T-helper 9 cell (primary cell): ENCODE data around the gene FHIT.

ENCODE experiments used
- DNase-seq: peaks from one replicate; pipeline ENCODE4 v3.0.0-alpha.2; 2020

FHIT gene

DNA sequence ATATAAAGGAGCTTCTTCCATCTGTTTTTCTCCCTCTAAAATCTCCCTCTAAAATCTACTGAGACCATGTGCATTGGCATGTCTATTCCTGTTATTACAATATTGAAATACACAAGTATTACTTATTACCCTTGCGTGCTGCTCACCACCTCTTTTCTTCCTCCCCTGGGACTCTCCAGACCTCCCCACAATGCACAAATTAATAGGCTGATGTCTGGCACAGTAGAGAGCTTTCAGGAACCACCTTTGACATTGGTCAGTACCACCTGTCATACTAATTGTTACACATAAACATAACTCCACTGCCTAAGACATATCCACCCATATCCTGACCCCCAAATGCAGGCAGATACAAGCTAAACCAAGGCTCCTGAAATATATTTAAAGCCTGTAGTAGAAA is 722.6 kb downstream of the FHIT start:
- DNase-seq = no peak

DNA sequence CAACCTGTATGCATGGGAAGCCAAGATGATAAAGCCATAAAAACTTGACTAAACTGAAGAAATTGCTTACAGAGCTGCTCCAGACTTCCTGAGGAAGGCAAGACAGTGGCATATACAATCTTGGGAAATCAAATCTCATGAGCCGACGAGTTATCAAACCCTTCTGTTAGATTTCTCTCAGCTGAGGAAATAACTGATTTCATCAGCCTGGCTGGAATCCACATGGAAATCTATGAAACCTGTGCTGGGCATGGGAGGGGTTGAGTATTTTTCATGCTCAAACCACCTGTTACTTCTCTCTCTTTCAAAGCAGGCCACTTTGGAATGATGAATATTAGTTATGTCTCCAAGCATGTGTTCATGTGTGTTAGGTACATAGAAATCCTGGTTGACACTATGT is 727.7 kb downstream of the FHIT start:
- DNase-seq = no peak

DNA sequence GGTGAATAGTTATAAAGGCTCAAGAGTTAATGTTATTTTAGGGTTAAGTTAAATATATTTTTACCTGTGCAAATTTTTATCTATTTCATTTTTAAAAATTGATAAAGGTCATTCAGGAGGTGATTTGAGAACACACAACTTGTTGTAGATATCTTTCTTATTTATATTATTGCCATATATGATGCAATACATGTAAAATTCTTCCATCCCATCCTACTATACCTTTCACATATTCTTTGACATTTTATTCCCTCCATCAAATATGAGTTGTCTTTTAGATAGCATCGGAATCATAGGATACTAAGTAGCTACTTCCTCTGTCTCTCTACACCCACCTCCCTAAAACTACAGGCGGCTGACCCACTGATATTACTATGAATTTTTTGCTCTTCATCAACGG is 734.1 kb downstream of the FHIT start:
- DNase-seq = no peak

DNA sequence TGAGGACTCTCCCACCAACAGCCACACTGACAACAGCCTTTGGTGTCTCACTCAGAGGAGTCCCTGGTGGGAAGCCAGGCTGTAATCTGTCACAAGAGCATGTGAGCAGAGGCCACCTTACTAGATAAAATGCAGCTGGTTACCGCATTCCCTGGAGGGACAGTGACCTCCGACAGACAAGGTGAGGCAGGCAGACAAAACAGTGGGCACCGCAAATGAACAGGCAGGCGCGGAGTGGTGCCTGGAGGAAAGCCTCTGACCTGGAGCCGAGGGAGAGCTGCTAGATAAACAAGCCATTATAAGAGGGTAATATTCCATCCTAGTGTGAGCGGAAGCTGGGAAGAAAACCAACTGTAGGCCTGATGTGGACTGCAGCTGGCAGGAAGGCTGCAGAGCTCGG is 736.4 kb downstream of the FHIT start:
- DNase-seq = no peak

DNA sequence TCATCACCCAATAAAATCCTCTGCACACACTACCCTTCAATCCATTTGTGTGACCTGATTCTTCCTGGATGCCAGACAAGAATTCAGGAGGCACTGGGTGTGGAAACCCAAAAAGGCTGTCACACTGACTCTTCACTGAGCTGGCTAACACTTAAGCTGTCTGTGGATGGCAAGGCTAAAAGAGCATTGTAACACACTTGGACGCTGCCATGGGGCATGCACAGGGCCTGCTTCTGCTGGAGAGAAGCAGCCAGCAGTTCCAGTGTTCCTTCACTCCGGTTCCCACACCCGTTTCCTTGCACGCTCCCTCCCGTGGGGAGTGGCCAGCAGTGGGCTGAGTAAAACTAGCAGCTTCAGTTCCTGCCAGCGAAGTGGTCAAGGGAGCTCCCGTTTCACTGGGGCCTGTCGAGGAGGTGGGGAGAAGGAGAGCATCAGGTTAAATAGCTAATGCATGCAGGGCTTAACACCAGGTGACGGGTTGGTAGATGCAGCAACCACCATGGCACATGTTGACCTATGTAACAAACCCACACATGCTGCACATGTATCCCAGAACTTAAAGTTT is 737.1 kb downstream of the FHIT start:
- DNase-seq = no peak

DNA sequence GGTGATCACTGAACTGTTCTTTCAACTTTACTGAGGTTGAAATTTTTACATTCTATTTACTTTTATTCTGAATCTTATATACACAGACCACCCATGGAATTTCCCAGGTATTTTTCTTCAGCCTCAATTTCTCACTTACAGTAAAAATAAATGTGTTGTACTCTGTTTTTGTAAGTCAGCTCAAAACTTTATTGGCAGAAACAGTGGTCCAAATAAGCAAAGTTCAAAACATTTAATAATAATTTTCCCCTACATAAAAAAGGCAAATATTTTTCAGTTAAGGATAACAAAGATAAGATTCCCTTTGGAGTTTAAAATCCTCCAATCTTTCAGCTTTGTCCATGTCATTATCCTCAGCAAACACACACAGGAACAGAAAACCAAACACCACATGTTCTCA is 738.0 kb downstream of the FHIT start:
- DNase-seq = no peak

DNA sequence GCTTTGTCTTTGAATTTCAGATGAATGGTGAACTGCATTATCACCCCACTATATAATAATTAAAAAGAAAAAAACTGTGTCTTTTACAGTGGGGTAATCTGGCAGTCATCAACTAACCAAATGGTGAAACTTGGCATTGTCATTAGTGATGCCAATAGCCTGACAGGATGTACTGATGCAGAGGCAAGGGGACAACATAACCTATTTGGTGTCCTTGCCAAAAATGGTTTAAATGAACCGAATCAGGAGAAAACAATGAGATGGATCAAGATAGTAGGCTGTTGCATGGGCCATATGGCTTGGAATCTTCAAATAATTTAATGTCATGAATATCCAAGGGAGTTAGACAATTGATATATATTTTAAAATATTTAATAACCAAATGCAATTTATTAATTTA is 738.7 kb downstream of the FHIT start:
- no peak for DNase-seq

DNA sequence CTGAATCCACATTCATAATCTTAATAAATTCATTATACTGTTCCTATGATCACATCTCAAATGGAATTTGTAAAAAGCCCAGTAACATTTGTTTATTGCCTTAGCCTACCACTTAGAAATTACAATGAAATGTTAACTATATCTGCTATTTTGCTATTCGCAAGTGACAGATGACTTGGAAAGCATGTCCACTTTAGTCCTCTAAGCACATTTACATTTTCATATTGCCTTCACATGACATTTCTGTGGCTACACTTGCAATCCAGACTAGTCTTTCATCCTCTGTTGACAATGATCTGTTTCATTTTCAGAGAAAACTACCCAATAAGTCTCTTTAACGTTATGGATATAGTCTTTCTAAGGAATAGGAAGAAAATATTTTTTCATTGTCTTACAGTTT is 741.8 kb downstream of the FHIT start:
- DNase-seq = no peak

DNA sequence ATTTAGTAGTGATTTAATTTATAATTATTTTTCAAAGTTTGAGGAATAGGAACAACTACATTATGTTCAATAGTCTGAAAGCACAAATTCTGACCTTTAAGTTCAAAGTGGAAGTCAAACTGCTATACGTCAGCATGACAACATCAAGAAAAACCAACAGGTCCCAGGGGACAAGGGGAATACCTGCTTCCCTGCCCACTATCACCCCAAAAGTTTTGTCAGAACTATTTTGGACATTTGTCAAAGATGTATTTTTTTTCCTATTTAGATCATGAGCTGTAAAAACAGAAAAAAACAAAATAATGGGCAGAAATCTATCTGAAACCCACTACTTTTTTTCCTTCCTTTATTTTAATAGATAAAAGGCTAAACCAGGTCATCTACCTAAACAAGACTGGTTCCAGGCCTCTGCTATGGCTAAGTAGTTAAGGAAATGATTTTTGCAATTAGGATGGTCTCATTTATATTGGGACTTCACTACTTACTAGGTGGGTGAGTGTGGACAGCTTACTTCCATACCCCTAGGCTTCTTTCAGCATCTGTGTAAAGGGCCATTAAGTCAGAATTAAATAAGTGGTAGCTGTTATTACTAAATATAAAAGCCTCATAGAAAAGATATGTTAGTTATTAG is 746.3 kb downstream of the FHIT start:
- DNase-seq = no peak

DNA sequence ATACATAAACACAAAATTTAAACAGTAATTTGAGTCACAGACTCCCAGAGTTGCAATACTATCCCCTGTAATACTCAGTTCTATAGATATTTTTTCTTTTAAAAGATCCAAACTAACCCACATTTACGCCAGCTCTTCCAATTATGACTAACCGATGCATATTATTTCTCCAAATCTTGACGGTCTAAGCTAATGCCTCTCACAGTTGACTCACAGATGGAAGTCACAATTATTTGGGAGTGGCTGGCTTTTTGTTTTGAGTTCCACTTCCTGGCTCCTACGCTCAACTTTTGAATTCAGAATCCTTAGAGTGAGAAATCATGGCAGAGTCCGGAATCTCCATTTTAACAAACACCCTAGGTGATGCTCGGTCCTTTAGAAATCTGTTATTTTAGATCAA is 749.9 kb downstream of the FHIT start:
- no peak for DNase-seq

DNA sequence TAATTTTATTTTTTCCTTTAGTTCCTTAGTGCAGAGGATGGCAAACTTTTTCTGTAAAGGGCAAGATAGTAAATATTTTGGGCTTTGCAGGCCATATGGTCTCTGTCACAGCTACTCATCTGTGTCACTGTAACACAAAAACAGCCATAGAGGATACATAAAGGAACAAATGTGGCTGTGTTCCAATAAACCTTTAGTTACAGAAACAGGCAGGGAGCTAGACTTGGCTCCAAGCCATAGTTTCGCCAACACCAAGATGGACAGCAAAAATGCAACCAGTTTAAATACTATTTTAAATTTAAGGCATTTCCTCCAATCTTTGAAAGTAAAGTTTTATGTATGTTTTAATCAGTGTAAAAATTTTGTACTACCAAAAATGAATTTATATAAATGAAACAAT is 753.4 kb downstream of the FHIT start:
- DNase-seq = no peak

DNA sequence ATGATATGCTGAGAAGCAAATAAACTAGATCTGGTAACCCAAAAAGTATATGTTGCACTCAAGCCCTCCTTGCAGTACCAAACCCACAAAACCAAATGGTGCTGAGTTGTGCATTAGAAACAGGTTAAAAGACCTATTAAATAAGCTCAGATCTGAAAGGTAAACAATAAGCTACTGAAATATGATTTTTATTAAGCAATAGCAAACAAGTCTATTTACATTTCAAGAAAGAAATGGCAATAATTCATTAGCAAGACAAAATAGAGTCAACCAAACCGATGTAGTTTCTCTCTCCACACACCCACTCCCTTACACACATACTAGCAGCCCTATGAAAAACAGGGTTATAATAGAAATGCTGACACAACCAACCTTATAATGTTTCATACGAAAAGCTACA is 760.3 kb downstream of the FHIT start:
- DNase-seq = no peak

DNA sequence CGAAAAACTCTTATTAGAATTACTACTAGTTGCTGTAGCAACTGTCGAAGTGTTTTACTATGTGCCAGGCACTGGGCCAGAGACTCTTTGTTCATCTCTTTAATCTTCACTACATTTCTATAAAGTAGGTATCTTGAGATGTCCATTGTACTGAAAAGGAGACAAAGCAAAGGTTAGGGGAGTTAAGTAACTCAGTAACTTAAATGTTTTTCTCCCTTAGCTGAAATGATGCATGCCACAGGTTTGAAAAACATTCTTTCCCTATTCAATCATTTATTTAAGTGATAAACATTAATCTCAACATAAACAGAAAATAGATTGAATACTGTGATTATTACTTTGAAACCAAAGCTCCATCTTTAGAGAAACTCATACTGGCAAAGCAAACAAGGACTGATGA is 776.2 kb downstream of the FHIT start:
- no peak for DNase-seq

DNA sequence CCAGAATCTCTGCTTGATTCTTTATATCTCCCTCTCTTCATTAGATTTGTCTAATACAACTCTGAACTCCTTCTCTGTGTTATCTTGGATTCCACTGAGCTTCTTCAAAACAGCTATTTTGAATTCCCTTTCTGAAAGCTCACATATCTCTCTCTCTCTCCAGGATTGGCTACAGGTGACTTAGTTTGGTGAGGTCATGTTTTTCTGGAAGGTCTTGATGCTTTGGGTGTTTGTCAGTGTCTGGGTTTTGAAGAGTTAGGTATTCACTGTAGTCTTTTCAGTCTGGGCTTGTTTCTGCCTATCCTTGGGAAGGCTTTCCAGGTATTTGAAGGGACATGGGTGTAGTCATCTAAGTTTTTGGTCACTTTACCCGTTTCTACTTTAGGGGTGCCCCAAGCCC is 781.8 kb downstream of the FHIT start:
- DNase-seq = no peak

DNA sequence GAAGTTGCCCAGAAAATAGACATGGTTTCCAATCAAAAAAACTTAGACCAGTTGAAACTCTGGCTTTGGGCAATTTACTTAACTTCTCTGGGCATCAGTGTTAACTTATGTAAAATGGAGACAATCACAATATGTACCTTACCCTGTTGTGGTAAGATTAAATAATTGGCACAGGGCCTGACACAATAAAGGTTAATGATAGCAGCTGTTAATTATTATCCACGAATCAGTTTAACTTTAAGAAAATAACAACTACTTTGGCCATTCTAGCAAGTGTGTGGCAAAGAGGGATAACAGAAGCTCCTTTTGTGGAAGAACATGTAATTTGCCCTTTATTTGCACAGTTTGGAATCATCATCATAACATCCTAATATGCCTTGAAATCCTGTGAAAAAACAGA is 787.6 kb downstream of the FHIT start:
- no peak for DNase-seq

DNA sequence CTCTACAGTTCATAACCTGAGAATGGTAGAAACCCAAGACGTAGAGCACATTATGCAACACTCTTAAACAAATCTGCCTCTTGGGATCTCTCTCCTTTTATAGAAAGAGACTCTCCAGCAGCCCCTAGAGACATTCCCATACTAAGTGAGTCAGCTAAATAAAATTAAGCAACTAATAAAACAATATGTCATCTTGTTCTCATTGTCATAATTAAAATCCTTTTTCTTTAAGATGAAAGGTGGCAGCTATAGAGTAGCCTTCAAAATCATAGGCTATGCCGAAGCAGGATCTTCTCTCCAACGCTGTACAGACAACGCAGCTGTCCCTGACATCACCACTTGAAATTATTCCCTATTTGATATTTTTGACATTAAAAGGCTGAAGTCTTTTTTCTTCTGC is 790.0 kb downstream of the FHIT start:
- no peak for DNase-seq

DNA sequence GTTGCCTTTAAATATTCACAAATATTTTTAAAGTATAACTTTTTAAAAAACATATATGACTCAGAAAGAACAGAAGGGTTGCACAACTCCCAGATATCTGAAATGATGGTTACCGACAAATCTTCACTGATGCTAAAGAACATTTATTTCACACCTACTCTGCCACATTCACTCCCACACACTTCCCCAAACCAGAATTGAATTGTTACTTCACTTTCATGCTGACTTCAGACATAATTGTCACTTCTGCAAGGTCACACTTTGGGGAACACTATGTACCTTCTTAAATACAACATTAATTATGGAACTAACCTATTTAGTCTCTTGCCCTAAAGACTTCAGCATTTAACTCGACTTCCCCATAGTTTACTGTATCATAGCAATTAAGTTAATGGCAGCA is 795.1 kb downstream of the FHIT start:
- DNase-seq = no peak

DNA sequence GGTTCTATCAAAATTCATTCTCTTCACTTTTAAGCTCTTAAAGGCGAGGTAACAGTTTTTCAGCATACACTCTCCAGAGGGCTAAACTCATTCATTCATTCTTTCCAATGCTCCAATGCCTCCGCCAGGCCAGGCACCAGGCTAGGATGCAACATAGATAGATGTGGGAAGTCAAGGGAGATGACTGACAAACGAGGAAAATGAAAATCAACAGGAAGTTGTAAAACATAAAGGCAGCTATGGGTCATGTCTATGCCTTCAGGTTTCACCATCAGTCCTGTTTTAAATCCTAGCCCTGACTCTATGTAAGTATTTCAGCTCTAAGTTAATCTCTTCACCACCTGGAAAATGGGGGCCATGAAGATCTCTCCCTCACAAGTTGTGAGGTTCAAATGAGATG is 797.9 kb downstream of the FHIT start:
- no peak for DNase-seq

DNA sequence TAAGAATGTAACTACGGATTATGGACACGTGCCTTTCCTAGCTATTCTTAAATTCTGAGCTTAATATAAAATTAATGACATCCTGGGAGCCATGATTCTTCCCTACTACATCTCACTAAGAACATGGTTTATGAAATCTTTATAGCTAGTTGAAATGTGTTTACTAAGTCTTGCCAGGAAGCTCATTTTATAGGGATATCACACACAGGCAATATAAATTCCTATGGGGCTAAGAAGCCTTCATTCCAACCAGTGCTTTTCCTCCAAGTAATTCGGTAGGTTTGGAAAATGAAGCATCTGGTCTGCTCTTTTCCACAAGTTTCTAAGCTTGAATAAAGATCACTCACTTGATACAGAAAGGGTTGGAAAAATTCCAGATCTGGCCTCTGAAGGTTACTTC is 802.6 kb downstream of the FHIT start:
- no peak for DNase-seq

DNA sequence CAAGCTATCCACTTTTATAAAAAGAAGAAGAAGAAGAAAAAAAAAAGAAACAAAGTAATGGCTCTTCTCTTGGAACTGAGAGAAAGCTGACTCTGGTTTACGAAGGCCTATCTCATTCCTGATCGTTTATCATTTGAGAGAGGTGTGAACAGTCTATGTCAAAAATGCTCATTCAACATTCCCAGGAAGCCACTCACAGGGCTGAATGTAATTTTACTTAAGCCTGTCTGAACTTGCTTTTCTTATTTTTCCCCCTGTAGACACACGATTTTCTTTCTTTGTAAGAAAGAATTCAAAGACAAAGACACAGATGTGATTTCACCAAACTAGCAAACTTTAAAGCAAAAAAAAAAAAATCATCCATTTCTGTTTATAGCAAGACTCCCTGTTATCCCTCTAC is 805.8 kb downstream of the FHIT start:
- DNase-seq = no peak

DNA sequence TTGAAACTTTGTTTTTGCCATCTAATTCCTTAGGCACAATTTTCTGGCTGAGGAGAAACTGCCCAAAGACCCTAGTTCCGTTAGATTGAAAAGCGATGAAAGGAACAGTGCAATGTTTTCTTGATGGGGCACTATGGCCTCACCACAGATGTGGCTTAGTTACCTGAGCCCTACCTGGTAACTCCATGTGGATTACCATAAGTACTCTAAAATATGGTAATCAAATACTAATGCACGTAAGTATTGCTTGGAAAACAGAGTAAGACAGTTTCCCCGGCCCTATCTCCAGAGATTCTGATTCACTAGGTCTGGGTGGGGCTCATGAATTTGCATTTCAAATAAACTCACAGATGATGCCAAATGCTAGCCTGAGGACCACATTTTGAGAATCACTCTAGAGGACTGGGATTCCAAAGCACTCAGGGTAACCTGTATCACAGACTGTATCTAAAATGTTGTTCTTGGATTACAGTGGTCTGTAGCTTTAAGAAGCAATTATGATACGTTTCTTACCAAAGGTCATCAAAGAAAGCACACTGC is 806.3 kb downstream of the FHIT start:
- no peak for DNase-seq

DNA sequence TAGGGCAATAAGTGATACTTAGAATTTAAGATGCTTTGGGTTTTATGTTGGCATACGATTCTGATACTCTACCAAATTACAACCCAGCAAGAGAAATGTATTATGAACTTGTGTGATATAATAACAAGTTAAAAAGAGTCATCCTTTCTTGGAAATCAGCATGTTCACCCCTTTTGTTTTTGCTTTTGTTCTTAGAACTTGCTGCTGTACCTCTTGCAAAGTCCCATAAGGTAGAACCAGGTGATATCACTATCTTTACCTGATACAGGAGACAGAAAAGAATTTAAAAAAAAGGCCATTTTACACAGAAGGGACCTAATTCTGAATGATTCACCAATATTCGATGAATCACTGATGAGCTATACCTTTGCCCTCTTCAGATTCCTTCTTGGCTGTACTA is 810.4 kb downstream of the FHIT start:
- DNase-seq = no peak

DNA sequence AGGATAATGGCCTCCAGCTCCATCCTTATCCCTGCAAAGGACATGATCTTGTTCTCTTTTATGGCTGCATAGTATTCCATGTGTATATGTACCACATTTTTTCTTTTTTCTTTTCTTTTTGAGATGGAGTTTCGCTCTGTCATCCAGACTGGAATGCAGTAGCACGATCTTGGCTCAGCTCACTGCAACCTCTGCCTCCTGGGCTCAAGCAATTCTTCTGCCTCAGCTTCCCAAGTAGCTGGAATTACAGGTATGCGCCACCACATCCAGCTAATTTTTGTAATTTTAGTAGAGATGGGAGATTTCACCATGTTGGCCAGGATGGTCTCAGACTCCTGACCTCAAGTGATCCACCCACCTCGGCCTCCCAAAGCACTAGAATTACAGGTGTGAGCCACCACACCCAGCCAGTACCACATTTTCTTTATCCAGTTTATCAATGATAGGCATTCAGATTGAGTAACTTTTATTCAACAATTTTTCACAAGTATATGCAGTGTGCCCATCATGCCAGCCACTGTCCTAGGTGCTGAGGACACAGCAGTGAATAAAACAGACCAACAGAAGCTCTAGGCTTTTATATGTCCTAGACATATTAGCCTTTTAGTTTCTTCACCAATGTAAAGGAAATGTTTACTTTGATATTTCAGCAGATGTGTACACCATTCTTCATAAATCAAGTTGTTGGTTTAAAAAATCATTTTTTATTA is 815.2 kb downstream of the FHIT start:
- DNase-seq = no peak

DNA sequence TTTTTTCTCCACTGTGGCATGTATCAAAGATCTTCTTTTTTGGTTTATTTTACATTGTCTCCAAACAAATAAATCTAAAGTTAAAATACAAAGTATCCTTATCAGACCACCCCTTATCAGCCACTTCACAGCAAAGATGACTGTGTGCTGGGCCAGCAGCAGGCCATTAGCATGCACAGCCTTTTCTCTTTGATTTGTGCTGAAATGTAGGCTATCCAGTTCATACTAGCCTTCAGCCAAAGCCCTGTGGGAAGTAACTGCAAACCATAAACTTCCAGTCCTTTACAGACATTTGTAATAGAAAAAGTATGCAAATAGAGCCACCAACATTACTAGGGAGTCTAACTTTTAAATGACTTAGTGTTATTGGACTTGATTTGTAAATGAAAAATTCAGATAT is 816.3 kb downstream of the FHIT start:
- no peak for DNase-seq

DNA sequence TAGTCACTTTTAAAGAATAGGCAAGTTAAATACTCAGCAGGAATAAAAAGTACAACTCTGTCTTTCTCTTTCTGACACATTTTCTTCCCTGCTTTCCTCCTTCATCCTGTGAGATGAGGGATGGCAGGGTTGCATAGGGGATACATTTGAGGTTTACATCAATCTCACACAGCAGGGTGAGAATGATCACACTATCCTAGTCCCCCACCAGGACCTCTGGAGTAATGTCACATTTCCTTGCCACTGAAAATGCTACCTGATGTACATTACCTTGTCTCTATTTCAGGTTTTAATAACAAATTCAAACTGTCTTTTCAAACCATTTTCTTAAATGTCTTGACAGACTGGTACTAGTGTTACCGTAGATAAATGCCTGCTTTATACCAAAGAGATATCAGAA is 816.9 kb downstream of the FHIT start:
- DNase-seq = no peak
